ENCODE data around the gene FAM184B. TPM values are rescaled to one million over a fixed set of nuclear protein-coding genes. Genes with fewer than 3 reads are reported as not detected.

FAM184B gene
- total and polyA plus RNA-seq, 2 of the 4 experiments (the other 2 are of a cell fraction): 0.07 to 0.18 TPM

DNA sequence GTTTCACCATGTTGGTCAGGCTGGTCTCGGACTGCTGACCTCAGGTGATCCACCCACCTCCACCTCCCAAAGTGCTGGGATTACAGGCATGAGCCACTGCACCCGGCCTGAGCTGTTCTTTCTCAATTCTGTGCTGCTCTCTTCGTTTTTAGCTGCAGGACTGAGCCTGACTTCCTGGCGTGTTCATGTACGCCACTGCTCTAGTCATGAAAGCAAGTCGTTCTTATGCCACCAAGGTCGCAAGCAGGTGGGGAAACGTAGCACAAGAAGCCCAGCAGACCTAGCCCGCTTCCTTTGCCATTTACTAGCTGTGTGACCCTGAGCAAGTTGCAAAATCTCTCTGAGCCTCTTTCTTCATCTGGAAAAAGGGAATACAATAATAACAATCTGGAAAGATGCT, 123.6 kb downstream of the FAM184B start:
- H3K56ac ChIP-seq (ENCODE audit: extremely low read depth, insufficient read depth, low read length): no peak overlapping the region
- H2BK20ac ChIP-seq (ENCODE audit: low read depth, low read length): no peak overlapping the region
- no peak overlapping the region for H2AK9ac ChIP-seq (replicated peaks; ENCODE audit: low read depth, low read length, poor library complexity)
- H2BK15ac ChIP-seq (ENCODE audit: low read depth, low read length): no peak overlapping the region
- no peak overlapping the region for H3K9ac ChIP-seq (ENCODE audit: low read depth, low read length)
- TF ChIP-seq CEBPB (IDR thresholded peaks at IDR 0.05; ENCODE audit: low read depth, low read length) (no peak), POLR2A (IDR thresholded peaks at IDR 0.05; ENCODE audit: low read depth, low read length) (no peak), MAFK (IDR thresholded peaks at IDR 0.05; ENCODE audit: low read depth, low read length) (no peak), BHLHE40 (IDR thresholded peaks at IDR 0.05; ENCODE audit: low read depth, low read length) (no peak), CHD1 (IDR thresholded peaks at IDR 0.05; ENCODE audit: low read depth, low read length) (no peak), NFE2L2 (IDR thresholded peaks at IDR 0.05; ENCODE audit: low read depth, low read length) (no peak), MAZ (IDR thresholded peaks at IDR 0.05; ENCODE audit: borderline replicate concordance, low read depth, low read length) (no peak), RAD21 (IDR thresholded peaks at IDR 0.05; ENCODE audit: low read length) (no peak), SMC3 (IDR thresholded peaks at IDR 0.05; ENCODE audit: low read depth, low read length) (no peak), FOS (IDR thresholded peaks at IDR 0.05; ENCODE audit: low read depth, low read length) (no peak), RFX5 (IDR thresholded peaks at IDR 0.05; ENCODE audit: low read depth, low read length) (no peak), MXI1 (IDR thresholded peaks at IDR 0.05; ENCODE audit: borderline replicate concordance, low read depth, low read length) (no peak), RCOR1 (IDR thresholded peaks at IDR 0.05; ENCODE audit: insufficient replicate concordance, low read length) (no peak)
- TF ChIP-seq, protein P1, sequence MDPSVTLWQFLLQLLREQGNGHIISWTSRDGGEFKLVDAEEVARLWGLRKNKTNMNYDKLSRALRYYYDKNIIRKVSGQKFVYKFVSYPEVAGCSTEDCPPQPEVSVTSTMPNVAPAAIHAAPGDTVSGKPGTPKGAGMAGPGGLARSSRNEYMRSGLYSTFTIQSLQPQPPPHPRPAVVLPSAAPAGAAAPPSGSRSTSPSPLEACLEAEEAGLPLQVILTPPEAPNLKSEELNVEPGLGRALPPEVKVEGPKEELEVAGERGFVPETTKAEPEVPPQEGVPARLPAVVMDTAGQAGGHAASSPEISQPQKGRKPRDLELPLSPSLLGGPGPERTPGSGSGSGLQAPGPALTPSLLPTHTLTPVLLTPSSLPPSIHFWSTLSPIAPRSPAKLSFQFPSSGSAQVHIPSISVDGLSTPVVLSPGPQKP (IDR thresholded peaks at IDR 0.05; ENCODE audit: borderline replicate concordance, low read depth, low read length): no peak
- TF ChIP-seq, protein P2, sequence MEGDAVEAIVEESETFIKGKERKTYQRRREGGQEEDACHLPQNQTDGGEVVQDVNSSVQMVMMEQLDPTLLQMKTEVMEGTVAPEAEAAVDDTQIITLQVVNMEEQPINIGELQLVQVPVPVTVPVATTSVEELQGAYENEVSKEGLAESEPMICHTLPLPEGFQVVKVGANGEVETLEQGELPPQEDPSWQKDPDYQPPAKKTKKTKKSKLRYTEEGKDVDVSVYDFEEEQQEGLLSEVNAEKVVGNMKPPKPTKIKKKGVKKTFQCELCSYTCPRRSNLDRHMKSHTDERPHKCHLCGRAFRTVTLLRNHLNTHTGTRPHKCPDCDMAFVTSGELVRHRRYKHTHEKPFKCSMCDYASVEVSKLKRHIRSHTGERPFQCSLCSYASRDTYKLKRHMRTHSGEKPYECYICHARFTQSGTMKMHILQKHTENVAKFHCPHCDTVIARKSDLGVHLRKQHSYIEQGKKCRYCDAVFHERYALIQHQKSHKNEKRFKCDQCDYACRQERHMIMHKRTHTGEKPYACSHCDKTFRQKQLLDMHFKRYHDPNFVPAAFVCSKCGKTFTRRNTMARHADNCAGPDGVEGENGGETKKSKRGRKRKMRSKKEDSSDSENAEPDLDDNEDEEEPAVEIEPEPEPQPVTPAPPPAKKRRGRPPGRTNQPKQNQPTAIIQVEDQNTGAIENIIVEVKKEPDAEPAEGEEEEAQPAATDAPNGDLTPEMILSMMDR (conservative IDR thresholded peaks at IDR 0.05; ENCODE audit: low read depth, low read length): no peak
- TF ChIP-seq, protein P3, sequence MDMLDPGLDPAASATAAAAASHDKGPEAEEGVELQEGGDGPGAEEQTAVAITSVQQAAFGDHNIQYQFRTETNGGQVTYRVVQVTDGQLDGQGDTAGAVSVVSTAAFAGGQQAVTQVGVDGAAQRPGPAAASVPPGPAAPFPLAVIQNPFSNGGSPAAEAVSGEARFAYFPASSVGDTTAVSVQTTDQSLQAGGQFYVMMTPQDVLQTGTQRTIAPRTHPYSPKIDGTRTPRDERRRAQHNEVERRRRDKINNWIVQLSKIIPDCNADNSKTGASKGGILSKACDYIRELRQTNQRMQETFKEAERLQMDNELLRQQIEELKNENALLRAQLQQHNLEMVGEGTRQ (IDR thresholded peaks at IDR 0.05; ENCODE audit: low read depth, low read length): no peak
- H2BK120ac ChIP-seq (ENCODE audit: low read depth, low read length): no peak overlapping the region
- no peak overlapping the region for H2BK5ac ChIP-seq (ENCODE audit: low read depth, low read length, poor library complexity, severe bottlenecking)
- ATAC-seq (ENCODE audit: low read depth) (no peak), DNase-seq (no peak)
- no peak overlapping the region for H2AFZ ChIP-seq (replicated peaks; ENCODE audit: low read length, poor library complexity)
- in situ Hi-C loops (cut with MboI; ENCODE audit: low sequenced_read_pairs): no loop called here
- H4K5ac ChIP-seq (ENCODE audit: low read depth, low read length): no peak overlapping the region
- H3K27ac ChIP-seq (ENCODE audit: insufficient read depth, low read length): no peak overlapping the region
- no peak overlapping the region for H3K4me2 ChIP-seq (ENCODE audit: low read depth, low read length)
- no peak overlapping the region for H3K14ac ChIP-seq (replicated peaks; ENCODE audit: low read depth, low read length)
- dilution Hi-C loops (cut with HindIII; ENCODE audit: low sequenced_read_pairs, unreplicated experiment): no loop called here
- no peaks in the 10 kb centered on the region for H3K36me3 ChIP-seq (ENCODE audit: control insufficient read depth, insufficient read depth, low read length)
- ChIA-PET CTCF (no interaction called here), POLR2A (ENCODE audit: unreplicated experiment) (no interaction called here)
- no peak overlapping the region for H3K23ac ChIP-seq (ENCODE audit: low read depth, low read length)
- H3K4me1 ChIP-seq (ENCODE audit: control insufficient read depth, insufficient read depth, low read length): no peaks in the 10 kb centered on the region
- BruUV-seq (replicated peaks): no TSS peak
- no peak overlapping the region for H3K4me3 ChIP-seq (ENCODE audit: insufficient read depth, low read depth, low read length)
- H4K20me1 ChIP-seq (ENCODE audit: insufficient read depth, low read length): no peaks in the 10 kb centered on the region
- H3K9me3 ChIP-seq (ENCODE audit: control insufficient read depth, insufficient read depth, low read length): no peaks in the 10 kb centered on the region
- H3K18ac ChIP-seq (ENCODE audit: low read depth, low read length): no peak overlapping the region
- no peak overlapping the region for H4K91ac ChIP-seq (ENCODE audit: insufficient read depth, low read depth, low read length)
- H4K8ac ChIP-seq (ENCODE audit: low read depth in 2 of 2, low read length in 2 of 2): no peak overlapping the region
- H3K27me3 ChIP-seq (ENCODE audit: control insufficient read depth, insufficient read depth, low read length): peaks cover 6% of the 10 kb centered on the region
- WGBS, 2 experiments (ENCODE audit: extremely low coverage in 2 of 2, insufficient read length in 1 of 2): 38% methylated on average over 4 of the region's 9 CpGs; no CpG with 5 or more reads in 1 of the 2 experiments
- no peak overlapping the region for H2AK5ac ChIP-seq (ENCODE audit: low read depth, low read length)
- H3K4ac ChIP-seq (ENCODE audit: low read depth, low read length): no peak overlapping the region
- no peaks in the 10 kb centered on the region for H3K79me1 ChIP-seq (ENCODE audit: low read depth in 1 of 2, low read length in 2 of 2)
- no peaks in the 10 kb centered on the region for H3K9me1 ChIP-seq (ENCODE audit: insufficient read depth, low read length)
- intact Hi-C loops (cut with micrococcal nuclease): no loop called here
